Mucosa of rectum (tissue), 2 donors: ENCODE data around the gene BOD1L1.

Experiments
- H3K27ac ChIP-seq, 2 donors: one replicate each; pipeline ENCODE4 v1.7.0; 2013; ENCODE audit warnings: inconsistent platforms in 2 of 2, low read depth in 2 of 2, low read length in 2 of 2
- H3K27me3 ChIP-seq, 2 donors: one replicate each; pipeline ENCODE4 v1.7.0; 2013; ENCODE audit warnings: low read length in 2 of 2; ENCODE audit not compliant: control insufficient read depth in 2 of 2, insufficient read depth in 2 of 2
- H3K36me3 ChIP-seq, 2 donors: one replicate each; pipeline ENCODE4 v1.7.0; 2013; ENCODE audit warnings: low read length in 2 of 2; ENCODE audit not compliant: control insufficient read depth in 2 of 2, insufficient read depth in 2 of 2
- H3K4me1 ChIP-seq, 2 donors: one replicate each; pipeline ENCODE4 v1.7.0; 2013; ENCODE audit warnings: low read length in 2 of 2, mild to moderate bottlenecking in 1 of 2; ENCODE audit not compliant: control insufficient read depth in 2 of 2, insufficient read depth in 2 of 2
- H3K4me3 ChIP-seq, 2 donors: one replicate each; pipeline ENCODE4 v1.7.0; 2013; ENCODE audit warnings: low read length in 2 of 2
- H3K9ac ChIP-seq, 2 donors: one replicate each; pipeline ENCODE4 v1.7.0; 2013; ENCODE audit warnings: low read length in 2 of 2, low read depth in 1 of 2, mild to moderate bottlenecking in 1 of 2
- H3K9me3 ChIP-seq, 2 donors: one replicate each; pipeline ENCODE4 v1.7.0; 2013; ENCODE audit warnings: low read length in 2 of 2; ENCODE audit not compliant: control insufficient read depth in 2 of 2
- donor health status: healthy.
- donor health status: Normal muscosa, but diverticular disease.

Gene BOD1L1

DNA sequence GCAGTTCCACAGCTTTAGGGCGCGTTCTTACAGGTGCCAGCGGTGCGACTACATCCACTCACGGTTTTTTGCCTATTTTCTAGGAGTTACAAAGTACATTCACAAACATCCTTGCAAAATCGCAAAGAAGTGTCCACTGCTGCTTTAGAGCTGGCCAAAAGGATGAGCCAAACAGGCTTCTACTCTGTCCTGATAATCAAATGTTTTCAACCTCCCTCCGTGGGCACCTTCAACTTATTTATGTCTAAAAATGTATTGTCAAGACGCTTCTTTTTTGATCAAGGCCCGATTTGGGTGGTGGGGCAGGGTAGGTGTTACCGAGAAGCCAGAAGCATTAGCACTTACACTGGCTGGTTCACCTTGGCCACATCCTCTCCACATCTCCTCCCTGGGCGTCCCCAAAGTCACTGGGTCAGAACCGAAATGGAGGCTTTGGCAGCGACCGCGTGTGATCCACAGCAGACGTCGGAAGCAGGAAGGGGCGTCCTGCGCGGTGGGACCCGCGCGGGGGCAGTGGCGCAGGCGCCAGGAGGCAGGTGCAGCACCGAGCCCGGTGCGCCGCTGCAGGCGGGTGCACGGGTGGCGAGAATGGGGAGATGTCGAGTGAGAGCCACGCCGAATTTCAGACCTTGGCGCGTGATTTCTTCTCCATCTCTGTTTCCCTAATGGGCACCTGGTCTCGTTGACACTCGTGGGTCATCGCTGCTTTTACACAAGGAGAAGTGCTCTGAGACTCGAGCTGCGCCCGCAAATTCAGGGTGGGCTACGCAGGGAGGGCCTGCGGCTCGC is 100.1 kb downstream of the BOD1L1 start:
- Histone ChIP-seq H3K36me3 (no peaks in the 10 kb centered on the region), H3K4me3 (no peak overlapping the region), H3K9ac (no peak overlapping the region), H3K4me1 (no peaks in the 10 kb centered on the region), H3K27me3 (peaks cover 61 to 69% of the 10 kb centered on the region in 2 donors), H3K9me3 (peaks cover 6 to 10% of the 10 kb centered on the region in 2 donors), H3K27ac (no peak overlapping the region)

DNA sequence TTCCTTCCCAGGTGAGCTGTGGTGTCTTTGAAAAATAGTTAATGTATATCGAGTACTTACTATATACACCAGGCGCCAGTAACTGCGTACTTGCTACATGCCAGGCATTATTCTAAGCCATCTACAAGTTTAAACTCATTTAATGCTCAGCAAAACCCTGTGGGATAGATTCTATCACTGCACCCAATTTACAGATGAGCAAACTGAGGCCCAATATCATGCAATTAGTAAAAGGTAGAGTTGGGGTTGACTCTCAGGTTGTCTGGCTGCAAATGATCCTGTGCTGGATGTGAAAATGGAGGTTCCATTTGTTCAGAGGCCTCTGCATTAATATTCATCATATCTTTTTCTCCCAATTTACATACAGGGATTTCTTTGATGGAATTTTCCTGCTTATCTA is 100.9 kb downstream of the BOD1L1 start:
- H3K4me1 ChIP-seq: no peaks in the 10 kb centered on the region
- H3K9ac ChIP-seq: no peak overlapping the region
- no peak overlapping the region for H3K4me3 ChIP-seq
- H3K27ac ChIP-seq: no peak overlapping the region
- peaks cover 6 to 10% of the 10 kb centered on the region in 2 donors for H3K9me3 ChIP-seq
- no peaks in the 10 kb centered on the region for H3K36me3 ChIP-seq
- peaks cover 65 to 72% of the 10 kb centered on the region in 2 donors for H3K27me3 ChIP-seq

DNA sequence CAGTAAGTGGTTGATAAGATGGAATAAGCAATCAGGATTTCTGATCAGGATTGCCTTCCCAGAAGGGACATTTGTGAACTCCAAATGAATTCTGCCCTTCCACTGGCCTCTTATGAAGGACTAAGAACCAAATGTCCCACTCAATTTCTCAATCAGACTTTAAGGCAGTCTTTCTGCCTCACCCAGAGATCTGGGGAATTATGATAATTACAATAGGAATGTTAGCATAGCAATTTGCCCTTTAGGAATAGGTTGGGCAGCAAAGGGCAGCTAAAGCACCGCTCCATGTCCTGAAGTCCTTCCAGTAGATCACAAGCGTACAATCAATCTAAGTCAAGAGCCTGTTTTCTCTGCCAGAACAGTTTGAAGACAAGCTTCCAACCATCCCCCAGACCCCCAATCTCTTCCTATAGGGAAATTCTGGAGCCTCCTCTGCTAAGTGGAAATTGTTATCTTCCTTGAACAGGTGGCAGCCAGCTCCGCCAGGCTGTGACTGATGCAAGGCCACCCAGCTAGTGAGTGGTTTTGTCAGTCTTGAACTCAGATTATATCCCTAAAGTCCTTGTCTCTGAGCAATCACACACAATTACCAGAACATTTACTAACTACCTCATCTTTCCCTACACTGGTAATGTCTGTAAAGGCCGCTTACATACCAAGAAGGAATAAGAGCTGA is 101.8 kb downstream of the BOD1L1 start:
- Histone ChIP-seq H3K9me3 (peaks cover 6 to 10% of the 10 kb centered on the region in 2 donors), H3K9ac (no peak overlapping the region), H3K27ac (no peak overlapping the region), H3K27me3 (peaks cover 60 to 67% of the 10 kb centered on the region in 2 donors), H3K36me3 (no peaks in the 10 kb centered on the region), H3K4me1 (no peaks in the 10 kb centered on the region), H3K4me3 (no peak overlapping the region)

DNA sequence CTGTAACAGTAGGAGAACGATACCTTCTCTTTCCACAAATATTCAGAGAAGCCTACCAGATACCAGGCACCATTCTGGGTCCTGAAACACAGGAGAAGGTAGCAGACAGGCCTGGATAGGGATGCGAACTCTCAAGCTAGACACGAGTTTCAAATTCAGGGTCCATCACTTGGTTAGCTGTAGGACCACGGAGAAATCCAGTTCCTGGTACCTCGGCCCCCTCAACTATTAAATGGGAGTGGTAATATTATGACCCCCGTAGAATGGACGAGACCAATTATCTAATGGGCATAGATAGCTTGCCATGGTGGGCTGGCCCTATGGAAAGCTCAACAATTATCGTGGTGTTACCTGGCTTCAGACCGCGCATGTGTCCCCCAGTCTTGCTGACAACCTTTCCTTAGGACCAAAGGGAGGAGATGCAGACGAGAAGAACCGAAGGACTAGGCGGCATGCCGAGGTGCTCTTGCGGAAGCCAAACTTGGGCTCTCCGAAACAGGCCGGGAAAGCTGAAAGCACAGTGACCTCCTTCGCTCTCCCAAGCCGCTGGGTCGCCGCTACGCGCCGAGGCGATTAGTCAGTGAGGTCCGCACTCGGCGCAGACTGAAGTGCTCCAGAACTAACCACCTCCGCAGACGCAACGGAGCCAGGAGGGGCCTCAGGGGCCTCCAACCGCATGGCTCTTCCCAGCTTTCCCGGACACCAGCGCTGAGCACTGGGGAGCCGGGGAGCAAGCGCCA is 102.9 kb downstream of the BOD1L1 start:
- Histone ChIP-seq H3K27me3 (peaks cover 50 to 60% of the 10 kb centered on the region in 2 donors), H3K9me3 (peaks cover 6 to 10% of the 10 kb centered on the region in 2 donors), H3K36me3 (no peaks in the 10 kb centered on the region)

DNA sequence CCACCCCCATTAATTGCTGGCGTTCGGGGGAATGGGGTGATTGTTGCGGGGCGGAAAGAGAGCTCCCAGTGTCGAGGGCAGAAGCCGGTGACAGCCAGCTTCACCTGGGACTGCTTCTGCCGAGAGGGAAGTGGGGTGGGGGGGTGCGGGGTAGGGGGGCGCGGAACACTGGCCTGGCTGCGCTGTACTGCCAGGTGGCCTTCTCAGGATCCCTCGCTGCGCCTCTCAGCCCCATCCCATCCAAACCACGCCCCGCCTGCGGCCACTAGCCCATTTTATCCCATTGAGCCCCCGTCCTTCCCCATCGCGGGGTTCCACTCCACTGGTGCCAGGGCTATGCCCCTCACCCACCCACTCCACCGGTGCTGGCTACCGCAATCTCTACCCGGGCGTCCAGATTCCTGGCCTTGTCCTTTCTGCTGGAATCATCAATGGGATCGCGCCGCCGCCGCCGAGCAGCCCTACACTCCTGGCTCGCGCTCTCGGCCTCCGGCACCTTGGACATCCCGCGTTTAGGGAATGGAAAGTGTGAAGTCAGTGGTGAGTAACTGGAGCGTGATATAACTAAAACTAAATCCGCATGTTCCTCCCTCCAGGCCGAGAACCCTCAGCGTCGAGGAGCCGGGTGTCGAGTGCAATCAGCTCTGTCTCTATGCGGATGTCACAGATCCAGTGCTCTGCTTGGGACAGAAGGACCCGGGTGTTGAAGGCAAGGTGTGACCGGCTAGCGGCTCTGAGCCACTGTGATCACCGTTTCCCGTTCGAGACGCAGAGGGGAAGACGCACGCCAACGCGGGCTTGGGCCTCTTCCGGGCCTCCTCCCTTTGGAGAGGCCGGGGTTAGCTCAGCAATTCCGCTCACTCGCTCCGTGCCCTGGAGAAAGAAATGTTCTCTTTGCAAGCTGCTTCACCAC is 103.7 kb downstream of the BOD1L1 start:
- Histone ChIP-seq H3K36me3 (no peaks in the 10 kb centered on the region), H3K9me3 (peaks cover 6 to 10% of the 10 kb centered on the region in 2 donors), H3K4me3 (no peak overlapping the region), H3K27me3 (peaks cover 41 to 52% of the 10 kb centered on the region in 2 donors), H3K9ac (no peak overlapping the region), H3K27ac (no peak overlapping the region), H3K4me1 (no peaks in the 10 kb centered on the region)

More for the DNA sequence above, 102.9 kb downstream of the BOD1L1 start:
- no peak overlapping the region for H3K27ac ChIP-seq
- no peak overlapping the region for H3K4me3 ChIP-seq
- H3K9ac ChIP-seq: no peak overlapping the region
- H3K4me1 ChIP-seq: no peaks in the 10 kb centered on the region

DNA sequence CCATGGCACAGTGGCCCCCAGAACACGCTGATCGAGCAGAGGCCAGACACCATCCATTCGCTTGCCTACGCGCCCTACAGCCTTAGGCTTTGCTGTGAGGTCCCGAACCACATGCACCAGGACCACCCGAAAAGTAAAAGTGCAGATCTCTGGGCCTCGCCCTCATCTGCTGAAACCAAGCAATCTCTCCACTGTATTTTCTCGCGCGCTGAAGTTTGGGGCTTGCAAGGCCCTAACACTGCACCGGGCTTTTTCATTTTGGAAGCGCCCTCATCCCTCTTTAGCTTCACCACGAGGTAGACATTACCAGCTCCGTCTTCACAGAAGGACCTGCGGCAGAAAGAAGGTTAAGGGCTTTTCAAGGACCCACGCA is 104.4 kb downstream of the BOD1L1 start:
- Histone ChIP-seq H3K4me1 (no peaks in the 10 kb centered on the region), H3K9ac (no peak overlapping the region), H3K27me3 (peaks cover 34 to 45% of the 10 kb centered on the region in 2 donors), H3K27ac (no peak overlapping the region), H3K9me3 (peaks cover 6 to 10% of the 10 kb centered on the region in 2 donors), H3K4me3 (no peak overlapping the region), H3K36me3 (no peaks in the 10 kb centered on the region)

DNA sequence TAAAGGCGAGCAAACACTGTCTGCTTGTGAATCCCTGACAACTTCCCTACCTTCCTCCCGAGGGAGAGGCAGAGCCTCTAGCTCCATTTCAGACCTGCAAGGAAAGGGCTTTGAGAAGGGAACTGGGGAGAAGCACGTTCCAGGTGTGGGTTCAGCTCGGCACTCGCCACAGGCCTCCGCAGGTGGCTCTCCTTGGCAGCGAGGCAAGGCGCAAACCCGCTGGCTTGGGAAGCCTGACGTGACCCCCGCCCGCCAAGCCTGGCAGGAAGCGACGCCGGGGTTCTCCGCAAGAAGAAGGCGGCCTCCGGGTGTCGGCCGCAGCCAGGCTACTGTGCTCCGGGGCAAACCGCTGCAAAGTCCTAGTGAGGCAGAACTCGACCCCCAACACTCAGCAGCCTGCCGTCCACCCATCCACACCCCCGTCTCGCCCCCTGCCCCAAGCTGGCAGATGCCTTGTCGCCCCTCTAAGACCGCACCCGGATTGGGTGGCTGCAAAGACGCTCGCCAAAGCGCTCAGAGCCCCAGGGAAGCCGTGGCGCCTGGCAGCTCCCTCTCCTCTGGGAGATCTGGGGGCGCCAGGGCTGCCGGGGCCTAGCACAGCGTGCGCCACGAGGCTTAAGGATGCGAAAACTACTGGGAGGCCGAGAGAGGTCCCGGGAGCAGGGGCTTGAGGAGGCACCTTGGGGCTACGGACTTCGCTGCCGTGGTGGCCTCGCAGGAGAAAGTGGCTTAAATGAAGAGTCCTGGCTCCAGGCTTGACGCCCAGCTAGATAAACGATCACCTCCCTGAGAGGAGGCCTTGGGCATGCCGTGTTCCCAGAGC is 105.0 kb downstream of the BOD1L1 start:
- H3K9me3 ChIP-seq: peaks cover 6 to 10% of the 10 kb centered on the region in 2 donors
- no peak overlapping the region for H3K27ac ChIP-seq
- no peaks in the 10 kb centered on the region for H3K36me3 ChIP-seq
- peaks cover 30 to 44% of the 10 kb centered on the region in 2 donors for H3K27me3 ChIP-seq
- no peak overlapping the region for H3K9ac ChIP-seq
- no peak overlapping the region for H3K4me3 ChIP-seq
- no peaks in the 10 kb centered on the region for H3K4me1 ChIP-seq

DNA sequence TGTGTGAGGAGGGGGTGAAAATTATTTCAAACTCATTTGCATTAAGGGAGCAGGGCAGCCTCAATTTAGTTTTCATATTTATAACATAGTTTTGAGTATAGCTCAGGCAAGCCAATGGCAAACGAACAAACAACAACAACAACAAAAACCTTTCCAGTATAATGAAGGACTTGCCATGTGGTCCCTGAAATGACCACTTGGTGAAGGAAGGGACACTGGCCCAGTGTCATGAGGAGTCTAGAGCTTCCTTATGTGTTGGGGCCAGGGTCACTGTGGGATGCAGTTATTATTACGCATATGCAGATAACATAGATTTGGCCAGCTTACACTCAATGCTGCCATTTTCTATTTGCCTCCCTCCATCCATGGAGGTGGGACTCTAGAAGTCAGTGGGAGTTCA is 106.5 kb downstream of the BOD1L1 start:
- Histone ChIP-seq H3K4me1 (no peaks in the 10 kb centered on the region), H3K27ac (no peak overlapping the region), H3K9me3 (peaks cover 6 to 10% of the 10 kb centered on the region in 2 donors), H3K9ac (no peak overlapping the region), H3K27me3 (peaks cover 17 to 32% of the 10 kb centered on the region in 2 donors), H3K4me3 (no peak overlapping the region), H3K36me3 (no peaks in the 10 kb centered on the region)
